GM12874 (cell line): Measurements from ENCODE around the gene NAV2.

Source experiments
- CTCF ChIP-seq: IDR thresholded peaks from 2 replicates; pipeline ENCODE4 v1.5.1; 2011; ENCODE audit warnings: low read depth, mild to moderate bottlenecking, control low read depth, low read length, moderate library complexity; ENCODE audit not compliant: insufficient read depth

NAV2 gene

GRCh38 chr11:19951558-19952115 lies 239.0 kb downstream of the NAV2 start:
- peak; percentile 47 for TF ChIP-seq CTCF

- TF ChIP-seq CTCF, result no peak
Observed at GRCh38 chr11:19952116-19952605, 239.5 kb downstream of the NAV2 start.

- no peak for TF ChIP-seq CTCF
Observed at GRCh38 chr11:19952911-19953310, 240.3 kb downstream of the NAV2 start.

- no peak for TF ChIP-seq CTCF
Observed at GRCh38 chr11:19953336-19953735, 240.7 kb downstream of the NAV2 start.

GRCh38 chr11:19953909-19954308 lies 241.3 kb downstream of the NAV2 start:
- 0 out of 2 replicates have a peak, but pooled peaks have one; percentile 4 for TF ChIP-seq CTCF

- no peak for TF ChIP-seq CTCF
Observed at GRCh38 chr11:19954899-19955298, 242.3 kb downstream of the NAV2 start.

- TF ChIP-seq CTCF, result no peak
Observed at GRCh38 chr11:19955660-19956059, 243.0 kb downstream of the NAV2 start.
